Type B pancreatic cell (in vitro differentiated cells): ENCODE results near the gene DCC. TPM values are rescaled to one million over a fixed set of nuclear protein-coding genes. Genes with fewer than 3 reads are reported as not detected.

Source experiments
- DNase-seq: peaks from one replicate; pipeline ENCODE4 v3.0.0; 2021; ENCODE audit warnings: mixed read lengths; ENCODE audit not compliant: unreplicated experiment; ENCODE audit errors: extremely low spot score
- H3K27ac Mint-ChIP-seq: 2 replicates; pipeline ENCODE4 v1.8.0; 2021; ENCODE audit warnings: mild to moderate bottlenecking, mixed read lengths
- H3K27me3 Mint-ChIP-seq: 2 replicates; pipeline ENCODE4 v1.8.0; 2021; ENCODE audit warnings: mixed read lengths
- H3K36me3 Mint-ChIP-seq: 2 replicates; pipeline ENCODE4 v1.8.0; 2021; ENCODE audit warnings: mixed read lengths
- H3K4me1 Mint-ChIP-seq: one replicate; pipeline ENCODE4 v1.8.0; 2021; ENCODE audit warnings: mixed read lengths; ENCODE audit not compliant: unreplicated experiment
- H3K4me3 Mint-ChIP-seq: 2 replicates; pipeline ENCODE4 v1.8.0; 2021; ENCODE audit warnings: mild to moderate bottlenecking, mixed read lengths
- H3K9me3 Mint-ChIP-seq: 2 replicates; pipeline ENCODE4 v1.8.0; 2021; ENCODE audit warnings: mixed read lengths
- total RNA-seq: library from RNA; stranded (reverse); gene quantifications from 2 replicates; pipeline ENCODE4 v1.2.1, GENCODE V29; 2021; ENCODE audit warnings: low replicate concordance
- TF ChIP-seq, protein P1 (sequence below): fragments of 200-600 bp; sonication (generic); conservative IDR thresholded peaks from 2 replicates; pipeline ENCODE4 v1.5.0; 2021; ENCODE audit warnings: antibody characterized with exemption, mild to moderate bottlenecking

DCC gene
- total RNA-seq, 1 donor from 2014 or later, result 11.6 TPM

DNA sequence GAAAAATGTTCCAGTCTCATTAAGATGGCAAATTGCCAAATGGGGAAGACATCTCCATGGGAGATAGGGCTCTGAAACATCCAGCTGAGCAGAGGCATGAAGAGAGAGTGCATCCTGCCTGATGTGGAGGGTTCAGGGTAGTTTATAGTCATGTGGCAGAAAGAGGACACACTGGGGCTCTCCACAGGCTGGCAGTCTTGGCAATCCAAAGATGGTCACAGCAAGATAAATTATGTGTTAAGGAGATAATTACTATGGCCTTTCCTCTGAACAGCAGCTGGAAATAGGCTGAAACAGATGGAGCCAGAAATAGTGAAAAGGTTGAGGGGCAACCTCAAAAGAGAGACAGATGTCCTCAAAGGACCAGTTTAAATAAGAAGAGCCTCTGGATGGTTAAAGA is 97.2 kb downstream of the DCC start:
- TF ChIP-seq, protein P1, sequence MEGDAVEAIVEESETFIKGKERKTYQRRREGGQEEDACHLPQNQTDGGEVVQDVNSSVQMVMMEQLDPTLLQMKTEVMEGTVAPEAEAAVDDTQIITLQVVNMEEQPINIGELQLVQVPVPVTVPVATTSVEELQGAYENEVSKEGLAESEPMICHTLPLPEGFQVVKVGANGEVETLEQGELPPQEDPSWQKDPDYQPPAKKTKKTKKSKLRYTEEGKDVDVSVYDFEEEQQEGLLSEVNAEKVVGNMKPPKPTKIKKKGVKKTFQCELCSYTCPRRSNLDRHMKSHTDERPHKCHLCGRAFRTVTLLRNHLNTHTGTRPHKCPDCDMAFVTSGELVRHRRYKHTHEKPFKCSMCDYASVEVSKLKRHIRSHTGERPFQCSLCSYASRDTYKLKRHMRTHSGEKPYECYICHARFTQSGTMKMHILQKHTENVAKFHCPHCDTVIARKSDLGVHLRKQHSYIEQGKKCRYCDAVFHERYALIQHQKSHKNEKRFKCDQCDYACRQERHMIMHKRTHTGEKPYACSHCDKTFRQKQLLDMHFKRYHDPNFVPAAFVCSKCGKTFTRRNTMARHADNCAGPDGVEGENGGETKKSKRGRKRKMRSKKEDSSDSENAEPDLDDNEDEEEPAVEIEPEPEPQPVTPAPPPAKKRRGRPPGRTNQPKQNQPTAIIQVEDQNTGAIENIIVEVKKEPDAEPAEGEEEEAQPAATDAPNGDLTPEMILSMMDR, result no peak
- H3K27me3 Mint-ChIP-seq, result peaks cover 17% of the 10 kb centered on the region
- no peaks in the 10 kb centered on the region for H3K9me3 Mint-ChIP-seq
- no peak overlapping the region for H3K27ac Mint-ChIP-seq
- no peaks in the 10 kb centered on the region for H3K36me3 Mint-ChIP-seq
- H3K4me3 Mint-ChIP-seq, result no peak overlapping the region
- DNase-seq, result no peak
- peaks cover 5% of the 10 kb centered on the region for H3K4me1 Mint-ChIP-seq

DNA sequence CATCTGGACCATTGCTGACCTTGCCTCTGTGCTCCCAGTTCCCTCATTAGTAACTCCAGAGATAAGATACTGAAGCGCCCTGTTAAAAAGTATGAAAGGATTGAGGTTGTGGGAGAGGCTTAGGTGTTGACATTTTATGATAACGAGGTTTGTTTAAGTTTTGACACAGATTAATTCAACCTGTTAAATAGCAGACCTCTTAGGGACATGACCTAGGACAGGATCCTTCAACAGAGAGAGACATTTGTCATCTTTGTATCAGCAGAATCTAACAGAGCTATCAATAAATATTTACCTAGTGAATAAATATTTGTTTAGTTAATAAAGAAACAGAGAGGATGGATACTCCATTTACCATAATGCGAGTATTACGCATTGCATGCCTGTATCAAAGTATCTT is 99.5 kb downstream of the DCC start:
- Mint-ChIP-seq H3K27ac (no peak overlapping the region), H3K4me3 (no peak overlapping the region), H3K27me3 (peaks cover 24% of the 10 kb centered on the region), H3K36me3 (no peaks in the 10 kb centered on the region), H3K4me1 (peaks cover 5% of the 10 kb centered on the region), H3K9me3 (no peaks in the 10 kb centered on the region)
- TF ChIP-seq, protein P1, result no peak
- no peak for DNase-seq

GRCh38 chr18:52441794-52442193 is 101.8 kb downstream of the DCC start:
- Mint-ChIP-seq H3K27ac (no peak overlapping the region), H3K4me1 (peaks cover 5% of the 10 kb centered on the region), H3K4me3 (no peak overlapping the region), H3K27me3 (peaks cover 21% of the 10 kb centered on the region), H3K9me3 (no peaks in the 10 kb centered on the region), H3K36me3 (no peaks in the 10 kb centered on the region)
- DNase-seq, result no peak
- TF ChIP-seq, protein P1, result no peak

DNA sequence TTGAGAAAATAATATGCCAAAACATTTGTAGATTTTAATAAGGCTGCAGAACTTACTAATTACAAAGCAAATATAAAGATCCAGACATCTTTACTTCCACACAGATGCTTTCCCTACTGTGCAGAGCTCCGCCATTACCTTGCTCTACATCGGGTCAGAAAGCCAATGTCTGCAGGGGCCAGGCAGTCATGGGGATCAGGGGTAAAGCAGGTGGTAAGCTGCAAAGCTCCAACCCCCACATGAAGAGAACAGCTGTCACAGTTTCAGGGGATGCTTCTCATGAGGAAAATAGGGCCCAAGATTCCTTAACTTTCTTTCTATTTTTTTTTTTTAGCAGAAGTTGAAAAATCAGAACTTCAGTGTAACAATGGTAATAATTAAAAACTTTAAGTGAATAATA is 102.7 kb downstream of the DCC start:
- Mint-ChIP-seq H3K27ac (no peak overlapping the region), H3K27me3 (peaks cover 17% of the 10 kb centered on the region), H3K4me3 (no peak overlapping the region), H3K4me1 (no peaks in the 10 kb centered on the region), H3K9me3 (no peaks in the 10 kb centered on the region), H3K36me3 (no peaks in the 10 kb centered on the region)
- no peak for DNase-seq
- TF ChIP-seq, protein P1, result no peak

DNA sequence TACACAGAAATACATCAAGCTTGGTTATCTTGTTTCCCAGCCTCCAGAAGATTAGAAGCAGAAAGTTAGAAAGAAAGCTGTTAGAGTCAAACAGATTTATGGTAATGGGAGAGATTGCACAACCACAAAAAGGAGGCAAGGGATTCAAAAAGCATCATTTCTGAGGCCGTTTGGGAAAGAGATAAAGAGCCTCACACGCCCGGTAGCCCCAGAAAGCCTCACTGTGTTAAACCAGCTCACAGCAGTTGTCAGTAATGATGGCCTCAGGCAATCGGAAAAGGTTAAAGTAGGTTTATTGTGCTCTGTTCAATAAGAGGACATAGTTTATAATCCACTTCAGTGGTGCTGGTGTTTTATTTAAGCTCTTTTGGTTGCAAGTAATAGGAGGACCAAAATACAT is 111.3 kb downstream of the DCC start:
- no peaks in the 10 kb centered on the region for H3K27me3 Mint-ChIP-seq
- TF ChIP-seq, protein P1, result no peak
- no peak for DNase-seq
- H3K9me3 Mint-ChIP-seq, result no peaks in the 10 kb centered on the region
- H3K27ac Mint-ChIP-seq, result no peak overlapping the region
- H3K4me3 Mint-ChIP-seq, result no peak overlapping the region
- no peaks in the 10 kb centered on the region for H3K36me3 Mint-ChIP-seq
- peaks cover 10% of the 10 kb centered on the region for H3K4me1 Mint-ChIP-seq

DNA sequence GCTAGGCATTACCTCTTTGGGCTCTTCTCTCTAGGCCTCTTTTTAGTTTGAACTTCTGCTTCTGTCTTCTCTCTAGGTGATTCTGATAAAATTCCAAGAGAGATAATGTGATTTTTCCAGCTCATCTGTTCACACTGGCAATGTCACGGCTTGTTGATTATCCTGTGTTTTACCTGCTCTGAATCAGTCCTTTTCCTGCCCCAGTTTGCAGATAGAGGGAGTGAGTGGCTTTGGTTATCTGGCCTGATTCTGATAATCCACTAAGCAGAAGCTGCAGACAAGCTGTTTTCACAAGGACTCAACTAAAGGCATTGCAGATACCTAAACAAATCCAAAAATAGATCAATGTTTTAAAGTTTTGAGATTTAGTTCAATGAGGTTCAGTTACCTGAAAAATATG is 111.9 kb downstream of the DCC start:
- Mint-ChIP-seq H3K27ac (no peak overlapping the region), H3K27me3 (no peaks in the 10 kb centered on the region), H3K9me3 (no peaks in the 10 kb centered on the region), H3K4me1 (peaks cover 10% of the 10 kb centered on the region), H3K36me3 (no peaks in the 10 kb centered on the region), H3K4me3 (no peak overlapping the region)
- no peak for DNase-seq
- TF ChIP-seq, protein P1, result no peak
